Skin epidermis (tissue), 12 donors: ENCODE data around the gene TRIOBP.

Source experiments
- H3K27ac ChIP-seq, 21 experiments: fragments of 200-600 bp; sonication (generic) in 11 of 21; one replicate each; pipeline ENCODE4 v1.5.0; 2020; ENCODE audit warnings: mild to moderate bottlenecking in 3 of 21, inconsistent platforms in 2 of 21, moderate library complexity in 2 of 21
- H3K4me3 ChIP-seq, 7 experiments: fragments of 200-600 bp; sonication (generic) in 2 of 7; one replicate each; pipeline ENCODE4 v1.5.0; 2020; ENCODE audit warnings: inconsistent platforms in 2 of 7, mild to moderate bottlenecking in 2 of 7, moderate library complexity in 1 of 7

The TRIOBP gene

GRCh38 chr22:37812869-37813678 is 116.2 kb downstream of the TRIOBP start:
- Histone ChIP-seq H3K4me3 (no peak overlapping the region), H3K27ac (no peak overlapping the region)

GRCh38 chr22:37815593-37815992 is 118.7 kb downstream of the TRIOBP start:
- Histone ChIP-seq H3K27ac (no peak overlapping the region), H3K4me3 (no peak overlapping the region)

DNA sequence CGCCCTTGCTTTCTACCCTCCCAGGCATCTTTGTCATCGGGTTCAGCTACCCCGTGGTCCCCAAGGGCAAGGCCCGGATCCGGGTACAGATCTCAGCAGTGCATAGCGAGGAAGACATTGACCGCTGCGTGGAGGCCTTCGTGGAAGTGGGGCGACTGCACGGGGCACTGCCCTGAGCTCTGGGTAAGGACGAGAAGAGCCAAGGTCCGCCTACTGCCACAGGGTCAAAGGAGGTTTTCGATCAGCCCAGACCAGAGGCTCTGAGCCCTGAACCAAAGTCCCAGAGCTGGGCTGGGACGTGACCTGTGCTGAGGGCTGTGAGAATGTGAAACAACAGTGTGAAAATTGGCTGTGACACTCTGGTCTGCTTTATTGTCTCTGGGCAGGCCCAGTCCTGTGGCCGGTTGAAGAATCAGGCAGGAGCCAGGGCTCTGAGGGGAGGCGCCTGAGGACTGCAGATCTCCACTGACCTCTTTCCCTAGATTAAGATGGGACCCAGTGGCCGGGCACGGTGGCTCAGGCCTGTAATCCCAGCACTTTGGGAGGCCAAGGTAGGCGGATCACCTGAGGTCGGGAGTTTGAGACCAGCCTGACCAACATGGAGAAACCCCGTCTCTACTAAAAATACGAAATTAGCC is 119.8 kb downstream of the TRIOBP start:
- no peak overlapping the region for H3K27ac ChIP-seq
- no peak overlapping the region for H3K4me3 ChIP-seq

- peak overlapping the region in 6 of 7 experiments; percentile 16 to 36 (median 28) for H3K4me3 ChIP-seq
- H3K27ac ChIP-seq: no peak overlapping the region
These were observed 121.0 kb downstream of the TRIOBP start for GRCh38 chr22:37817705-37818408.

- H3K4me3 ChIP-seq: peak overlapping the region in 6 of 7 experiments; percentile 14 to 36 (median 28)
- no peak overlapping the region for H3K27ac ChIP-seq
These were observed 121.7 kb downstream of the TRIOBP start for GRCh38 chr22:37818409-37819104.

- Histone ChIP-seq H3K4me3 (peak overlapping the region in 5 of 7 experiments; percentile 14 to 36 (median 32)), H3K27ac (no peak overlapping the region)
These were observed 122.2 kb downstream of the TRIOBP start for GRCh38 chr22:37819105-37819433.

DNA sequence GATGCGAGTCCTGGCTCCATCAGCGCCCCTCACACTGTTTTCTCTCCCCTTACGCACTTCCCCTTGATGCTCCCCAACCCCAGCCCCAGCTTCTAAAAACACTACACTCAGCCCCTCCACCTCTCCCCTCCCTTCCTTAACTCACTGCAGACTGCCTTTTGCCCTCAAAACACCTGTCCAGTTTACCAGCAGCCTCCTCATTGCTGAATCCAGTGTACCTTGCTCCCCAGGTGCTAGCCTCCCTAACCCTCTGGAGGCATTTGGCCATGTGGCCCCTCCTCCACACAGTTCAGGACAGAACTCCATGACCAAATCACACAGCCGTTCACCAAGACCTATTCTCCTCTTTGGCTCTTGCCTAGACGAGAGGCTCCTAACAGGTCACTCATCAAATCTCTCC is 123.5 kb downstream of the TRIOBP start:
- Histone ChIP-seq H3K27ac (no peak overlapping the region), H3K4me3 (no peak overlapping the region)

GRCh38 chr22:37822079-37822833 is 125.4 kb downstream of the TRIOBP start:
- no peak overlapping the region for H3K27ac ChIP-seq
- no peak overlapping the region for H3K4me3 ChIP-seq

- Histone ChIP-seq H3K4me3 (peak within 1 kb of the TSS in 1 of 7 experiments; percentile 17), H3K27ac (no peak within 1 kb of the TSS)
These were observed 126.5 kb downstream of the TRIOBP start, which contains the start of gene GALR3 for GRCh38 chr22:37823134-37823985. Gene GALR3 (plus strand): TSS chr22:37823382. CDS start chr22:37823407, 25 bp downstream.

GRCh38 chr22:37824674-37825641 is 128.1 kb downstream of the TRIOBP start:
- Histone ChIP-seq H3K4me3 (peak overlapping the region in 5 of 7 experiments; percentile 17 to 37 (median 25)), H3K27ac (no peak overlapping the region)
